ENCODE measurements around the gene IFT27. TPM values are rescaled to one million over a fixed set of nuclear protein-coding genes. Genes with fewer than 3 reads are reported as not detected.
"Not testable (repeated sequence)": the region's sequence is repeated elsewhere in the genome, so short reads cannot be mapped to it uniquely, and the experiment has no call there.

IFT27 gene
- total RNA-seq, 1 donor from 2014 or later, result 28.6 TPM

DNA sequence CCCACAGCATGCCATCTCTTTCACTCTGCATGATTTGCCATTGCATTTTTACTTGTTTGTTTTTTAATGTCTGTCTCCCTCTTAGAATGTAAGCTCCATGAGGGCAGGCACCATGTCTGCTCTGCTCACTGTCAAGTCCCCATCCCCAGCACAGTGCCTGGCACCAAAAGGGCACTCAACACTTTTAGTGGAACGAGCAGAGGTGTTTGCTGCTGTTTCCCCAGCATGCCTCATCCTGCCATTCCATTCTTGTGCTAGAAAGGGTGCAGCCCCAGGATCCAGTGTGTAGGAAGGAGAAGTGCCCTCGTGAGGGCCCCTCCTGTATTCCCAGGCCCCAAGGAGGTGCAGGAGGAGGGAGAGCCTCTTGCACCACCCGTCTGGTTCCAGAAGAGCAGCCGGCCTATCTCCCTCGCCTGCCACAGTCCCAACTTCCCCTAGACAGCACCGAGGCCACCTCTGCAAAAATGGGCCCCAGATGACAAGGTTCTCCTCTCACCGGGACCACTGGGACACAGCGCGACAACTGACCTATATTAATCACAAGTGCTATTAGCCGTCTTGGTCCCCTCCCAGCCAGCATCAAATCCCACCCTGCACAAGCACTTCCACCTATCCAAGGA lies 39.1 kb downstream of the IFT27 start:
- intact Hi-C loops (cut with DNase I), result no loop called here
- no peak for DNase-seq
- peak; percentile 18 for ATAC-seq (ENCODE audit: poor library complexity)

DNA sequence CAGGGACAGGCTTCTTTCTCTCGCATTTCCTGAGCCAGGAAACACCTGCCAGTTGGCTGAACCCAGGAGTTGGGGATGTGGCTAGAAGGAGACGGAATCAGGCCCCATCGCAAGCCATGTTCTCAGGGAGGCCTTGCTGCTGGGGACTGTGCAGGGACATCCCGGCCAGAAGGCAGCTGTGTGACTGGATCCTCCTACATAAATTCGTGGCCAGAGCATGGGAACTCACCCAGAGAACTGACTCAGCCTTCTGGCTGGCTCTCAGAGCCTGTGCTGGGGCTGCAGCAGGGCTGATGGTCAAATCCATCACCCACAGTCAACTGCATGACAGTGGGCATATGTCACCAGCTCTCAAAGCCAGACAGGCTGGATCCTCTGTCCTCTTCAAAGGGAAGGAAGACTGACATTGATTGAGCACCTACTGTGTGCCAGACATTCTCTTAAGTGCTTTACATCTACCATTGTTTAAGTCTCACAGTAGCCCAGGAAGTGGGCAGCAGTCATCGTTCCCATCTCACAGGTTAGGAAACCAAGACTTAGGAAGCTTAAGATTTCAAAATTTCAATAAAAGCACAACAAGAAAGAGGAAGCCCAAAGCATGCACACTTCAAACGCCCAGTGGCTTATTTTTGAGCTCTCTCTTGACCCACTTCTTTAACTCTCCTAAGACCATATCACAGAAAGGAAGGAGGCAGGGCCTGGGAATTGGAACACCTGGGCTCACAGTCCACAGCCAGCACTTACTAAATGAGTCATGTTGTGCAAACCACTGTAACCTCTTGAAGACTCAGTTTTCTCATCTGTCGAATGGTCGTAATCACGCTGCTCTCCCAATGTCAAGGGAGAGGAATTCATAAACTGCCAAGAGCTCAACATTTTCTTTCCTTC lies 41.5 kb downstream of the IFT27 start:
- ATAC-seq (ENCODE audit: poor library complexity), result no peak
- intact Hi-C loops (cut with DNase I), result no loop called here
- no peak for DNase-seq

DNA sequence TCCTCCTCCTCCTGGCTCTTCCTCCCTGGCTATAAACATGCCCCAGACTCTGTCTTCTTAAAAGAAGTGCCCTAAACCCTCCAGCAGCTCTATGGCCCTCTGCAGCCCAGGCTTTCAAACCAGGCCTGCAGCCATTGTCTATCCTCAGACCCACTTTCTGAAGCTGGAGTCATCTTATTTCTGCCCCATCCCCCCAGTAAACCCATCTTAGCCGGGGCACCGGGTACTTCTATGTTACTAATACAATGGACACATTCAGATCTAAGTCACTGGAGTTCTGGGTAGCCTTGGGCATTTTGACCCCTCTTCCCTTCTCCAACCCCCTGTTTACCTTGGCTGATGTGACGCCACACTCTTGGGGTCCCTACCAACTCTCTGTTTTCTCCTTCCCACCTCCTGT lies 42.6 kb downstream of the IFT27 start:
- no peak for ATAC-seq (ENCODE audit: poor library complexity)
- no peak for DNase-seq
- intact Hi-C loops (cut with DNase I), result no loop called here

DNA sequence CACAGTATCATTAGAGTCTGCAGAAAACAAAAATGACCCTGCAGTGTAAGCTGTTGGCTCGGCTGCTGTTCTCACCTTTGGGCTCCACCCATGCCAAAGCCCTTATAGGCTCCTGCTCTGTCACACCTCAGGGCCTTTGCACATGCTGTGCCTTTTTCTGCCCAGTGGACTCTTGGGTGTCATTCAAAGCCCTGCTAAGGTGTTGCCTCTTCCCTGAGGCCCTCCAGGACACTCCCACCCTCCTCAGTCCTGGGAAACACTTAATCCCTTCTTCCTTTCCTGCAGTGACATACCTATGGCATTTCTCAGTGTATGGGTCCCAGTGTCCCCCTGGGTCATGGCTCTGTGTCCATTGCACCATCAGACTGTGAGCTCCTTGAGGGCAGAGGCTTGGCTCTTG lies 43.3 kb downstream of the IFT27 start:
- intact Hi-C loops (cut with DNase I), result no loop called here
- no peak for DNase-seq
- no peak for ATAC-seq (ENCODE audit: poor library complexity)

DNA sequence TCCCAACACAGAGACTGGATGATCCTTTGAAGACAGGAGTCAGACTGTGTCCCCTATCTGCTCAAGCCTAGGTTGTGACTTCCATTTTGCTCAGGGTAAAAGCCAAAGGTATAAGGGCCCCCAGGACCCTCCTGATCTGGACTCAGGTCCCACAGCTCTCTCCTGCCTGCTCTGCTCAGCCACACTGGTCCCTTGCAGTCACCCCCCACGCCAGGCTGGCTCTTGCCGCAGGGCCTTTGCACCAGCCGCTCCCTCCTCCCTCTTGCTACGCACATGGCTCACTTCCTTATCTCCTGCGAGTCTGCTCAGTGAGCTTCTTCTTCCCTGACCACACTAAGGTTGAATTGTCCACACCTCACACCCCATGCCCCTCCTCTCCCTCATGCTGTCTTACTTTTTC lies 44.0 kb downstream of the IFT27 start:
- ATAC-seq (ENCODE audit: poor library complexity) (no peak), DNase-seq (no peak)
- intact Hi-C loops (cut with DNase I), result no loop called here

GRCh38 chr22:36731321-36731720 lies 44.6 kb downstream of the IFT27 start:
- intact Hi-C loops (cut with DNase I); DNase-seq; ATAC-seq (ENCODE audit: poor library complexity): not testable (repeated sequence)

DNA sequence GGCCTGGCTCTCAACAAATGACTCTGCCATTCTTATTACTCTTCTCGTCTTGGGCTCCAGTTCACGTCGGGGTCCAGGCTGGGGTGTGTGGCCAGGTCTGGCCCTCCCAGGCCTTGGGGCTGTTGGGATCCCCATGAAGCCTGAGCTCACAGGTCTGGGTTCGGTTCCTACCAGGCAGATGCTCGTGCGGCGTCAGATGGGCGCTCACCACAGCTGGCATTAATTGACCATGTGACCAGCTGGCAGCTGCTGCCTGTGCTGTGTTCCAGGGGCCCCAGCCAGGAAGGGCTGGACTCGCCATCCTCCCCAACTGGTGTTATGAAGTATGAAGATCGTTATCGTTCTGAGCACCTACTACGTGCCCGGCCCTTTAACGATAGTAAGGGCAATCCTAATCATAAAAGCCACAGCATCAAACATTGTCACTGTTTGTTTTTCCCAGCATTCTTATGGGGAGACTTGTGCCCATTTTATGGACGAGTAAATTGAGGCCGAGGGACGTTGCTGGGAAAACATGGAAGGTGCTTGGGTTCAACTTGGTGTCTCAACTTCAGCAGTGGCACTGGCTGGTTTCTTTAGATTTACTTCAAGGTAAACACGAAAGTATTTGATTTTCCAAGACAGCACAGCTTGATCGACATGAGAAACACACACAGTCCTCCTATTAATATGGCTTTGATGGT lies 45.6 kb downstream of the IFT27 start:
- ATAC-seq (ENCODE audit: poor library complexity), result no peak
- intact Hi-C loops (cut with DNase I), result no loop called here
- no peak for DNase-seq

- intact Hi-C loops (cut with DNase I), result no loop called here
- ATAC-seq (ENCODE audit: poor library complexity) (no peak), DNase-seq (no peak)
These were observed 46.6 kb downstream of the IFT27 start for GRCh38 chr22:36729321-36729720.

DNA sequence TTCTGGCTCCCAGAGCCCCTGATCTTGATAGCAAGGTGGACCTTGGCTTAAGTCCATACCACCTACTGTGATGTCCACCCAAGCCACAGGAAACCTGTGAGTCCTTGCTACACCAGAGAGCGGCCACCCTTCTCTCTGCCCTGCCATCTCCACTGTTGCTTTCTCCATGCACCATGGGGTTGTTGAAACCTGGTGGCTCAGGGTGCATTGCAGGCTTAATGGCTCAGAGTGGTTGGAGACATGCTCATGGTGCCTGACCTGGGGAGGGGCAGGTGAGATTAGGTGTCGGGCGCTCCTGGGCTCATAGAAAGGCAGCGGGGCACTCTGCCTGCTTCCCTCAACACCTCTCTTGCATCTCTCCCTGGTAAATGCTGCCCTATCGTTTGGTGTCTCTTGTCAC lies 47.4 kb downstream of the IFT27 start:
- intact Hi-C loops (cut with DNase I), result no loop called here
- DNase-seq (no peak), ATAC-seq (ENCODE audit: poor library complexity) (no peak)

GRCh38 chr22:36727927-36728488 lies 47.9 kb downstream of the IFT27 start:
- no peak for DNase-seq
- no peak for ATAC-seq (ENCODE audit: poor library complexity)
- intact Hi-C loops (cut with DNase I), result no loop called here

DNA sequence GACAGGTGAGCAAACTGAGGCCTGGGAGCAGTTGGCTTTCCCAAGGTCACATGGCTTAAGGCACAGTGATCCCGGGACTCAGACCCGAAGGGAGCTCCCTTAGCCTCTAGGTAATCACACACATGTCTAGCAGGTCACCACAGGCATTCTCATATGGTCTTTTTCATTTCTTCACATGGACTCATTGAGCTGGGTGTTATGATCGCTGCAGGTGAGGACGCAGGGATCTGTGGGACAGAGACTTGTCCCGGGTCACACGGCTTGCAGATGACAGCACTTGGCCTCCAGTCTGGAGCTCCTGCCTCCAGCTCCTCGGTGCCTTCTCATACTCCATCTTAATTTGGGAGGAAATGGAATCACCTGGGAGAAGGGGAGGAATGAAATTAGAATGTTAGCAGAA lies 48.8 kb downstream of the IFT27 start:
- no peak for ATAC-seq (ENCODE audit: poor library complexity)
- intact Hi-C loops (cut with DNase I), result no loop called here
- DNase-seq, result no peak

GRCh38 chr22:36726007-36726380 lies 49.9 kb downstream of the IFT27 start:
- intact Hi-C loops (cut with DNase I), result no loop called here
- no peak for ATAC-seq (ENCODE audit: poor library complexity)
- no peak for DNase-seq

DNA sequence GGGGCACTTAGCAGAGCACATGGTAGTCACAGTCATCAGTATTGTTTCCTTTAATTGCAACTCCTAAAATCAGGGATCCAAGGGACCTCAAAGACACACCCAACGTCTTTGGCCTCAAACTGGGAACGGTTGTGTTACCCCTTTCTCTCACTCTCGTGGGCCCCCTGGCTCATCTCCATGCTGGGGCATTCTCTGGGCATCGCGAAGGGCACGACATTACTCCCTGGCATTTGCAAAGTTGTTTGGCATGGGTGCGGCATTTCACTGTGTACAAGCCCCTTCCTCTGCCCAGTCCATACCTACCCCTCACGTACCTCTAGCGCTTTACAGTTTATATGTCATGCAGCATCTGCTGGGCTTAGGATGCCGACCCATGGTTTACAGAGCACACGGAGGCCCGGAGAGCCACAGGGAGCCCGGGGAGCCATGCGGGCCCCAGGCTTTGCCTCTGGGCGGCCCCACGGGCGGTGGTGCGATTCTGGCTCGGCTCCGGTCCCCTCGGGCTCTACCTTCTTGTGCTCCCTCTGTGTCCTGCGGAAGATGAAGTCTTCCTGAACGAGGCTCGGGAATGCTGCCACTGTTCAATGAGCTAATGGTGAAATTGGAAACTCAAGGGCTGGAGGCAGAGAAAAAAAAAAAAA lies 50.4 kb downstream of the IFT27 start:
- intact Hi-C loops (cut with DNase I), result no loop called here
- ATAC-seq (ENCODE audit: poor library complexity), result no peak
- DNase-seq, result no peak

DNA sequence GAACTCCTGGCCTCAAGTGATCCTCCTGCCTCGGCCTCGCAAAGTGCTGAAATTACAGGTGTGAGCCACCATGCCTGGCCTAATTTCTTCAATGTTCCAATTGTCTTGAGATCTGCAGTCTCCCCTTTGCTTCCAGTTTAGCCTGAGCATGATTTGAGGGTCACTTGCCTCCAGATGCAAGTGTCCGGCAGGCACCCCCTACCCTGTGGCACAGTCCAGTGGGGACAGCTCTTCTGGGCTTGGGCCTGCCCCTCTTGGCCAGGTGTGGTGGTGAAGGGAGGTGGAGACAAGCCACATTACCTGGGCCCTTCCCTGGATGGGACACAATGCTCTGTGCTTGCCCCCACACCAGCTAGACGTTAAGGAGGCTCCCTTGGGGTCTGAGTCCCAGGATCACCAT lies 51.1 kb downstream of the IFT27 start:
- intact Hi-C loops (cut with DNase I), result no loop called here
- no peak for ATAC-seq (ENCODE audit: poor library complexity)
- no peak for DNase-seq

DNA sequence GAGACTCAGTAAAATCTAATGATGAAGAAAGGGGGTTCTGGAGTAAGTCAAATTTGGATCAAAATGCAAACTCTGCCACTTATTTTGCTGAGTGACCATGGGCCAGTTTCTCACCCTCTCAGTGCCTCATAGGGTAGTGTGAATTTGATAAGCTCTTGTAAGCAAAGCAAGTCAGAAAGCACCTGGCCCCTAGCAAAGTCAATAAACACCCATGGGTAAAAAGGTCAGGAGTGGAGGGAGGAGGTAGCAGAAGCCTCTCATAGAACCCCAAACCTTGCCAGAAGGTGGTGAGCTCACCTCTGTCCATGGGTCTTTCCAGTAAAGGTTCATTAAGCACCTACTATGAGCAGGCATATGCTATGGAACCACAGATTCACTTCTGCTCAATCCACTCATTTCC lies 53.9 kb downstream of the IFT27 start:
- ATAC-seq (ENCODE audit: poor library complexity) (no peak), DNase-seq (no peak)
- intact Hi-C loops (cut with DNase I), result no loop called here

DNA sequence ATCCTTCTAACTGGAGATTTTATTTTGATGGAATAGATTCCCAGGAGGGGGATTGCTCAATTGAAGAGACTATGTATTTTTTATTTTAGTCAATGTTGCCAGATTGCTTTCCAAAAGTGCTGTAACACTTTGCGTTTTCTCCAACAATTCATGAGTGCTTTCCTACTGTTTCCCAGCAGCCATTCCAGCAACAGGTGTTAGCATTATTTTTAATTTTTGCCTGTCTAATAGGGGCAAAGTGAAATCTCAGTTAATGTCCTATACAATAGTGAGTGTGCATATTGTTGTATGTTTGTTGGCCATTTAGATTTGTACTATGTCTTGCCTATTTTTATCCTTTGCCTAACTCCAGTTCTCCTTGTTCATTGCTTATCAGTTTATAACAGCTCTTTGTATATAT lies 60.3 kb downstream of the IFT27 start:
- intact Hi-C loops (cut with DNase I), result no loop called here
- ATAC-seq (ENCODE audit: poor library complexity) (no peak), DNase-seq (no peak)

- no peak for DNase-seq
- no peak for ATAC-seq (ENCODE audit: poor library complexity)
- intact Hi-C loops (cut with DNase I), result no loop called here
These were observed 61.8 kb downstream of the IFT27 start for GRCh38 chr22:36714110-36714509.

DNA sequence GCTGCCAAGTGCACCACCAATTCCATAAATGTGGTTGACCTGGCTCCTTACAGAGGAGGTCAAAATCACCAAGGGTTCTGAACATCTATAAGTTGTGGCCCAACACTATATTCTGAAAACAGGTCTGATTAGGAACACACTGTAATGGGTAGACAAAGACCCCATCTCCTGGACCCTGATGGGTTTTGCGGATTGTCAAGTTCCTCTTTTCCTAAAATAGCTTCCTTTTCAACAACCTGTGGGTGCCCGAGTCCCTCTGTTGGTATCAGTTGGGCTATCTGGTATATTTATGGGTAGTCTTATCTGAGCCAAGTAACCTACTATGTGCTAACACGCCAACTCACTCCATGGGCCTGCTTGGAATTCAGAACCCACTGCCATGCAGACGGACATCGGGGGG lies 62.5 kb downstream of the IFT27 start:
- ATAC-seq (ENCODE audit: poor library complexity) (no peak), DNase-seq (no peak)
- intact Hi-C loops (cut with DNase I), result no loop called here

Data from Right ventricle myocardium superior (tissue), 1 donor.